Measurements from ENCODE around the gene P2RY1. TPM values are rescaled to one million over a fixed set of nuclear protein-coding genes. Genes with fewer than 3 reads are reported as not detected.
A peak's percentile ranks its signal among the peaks of the same experiment; 100 is the strongest.

P2RY1 gene
- total RNA-seq, 4 donors from 2014 or later: 0.66 to 1.4 (median 0.90) TPM

DNA sequence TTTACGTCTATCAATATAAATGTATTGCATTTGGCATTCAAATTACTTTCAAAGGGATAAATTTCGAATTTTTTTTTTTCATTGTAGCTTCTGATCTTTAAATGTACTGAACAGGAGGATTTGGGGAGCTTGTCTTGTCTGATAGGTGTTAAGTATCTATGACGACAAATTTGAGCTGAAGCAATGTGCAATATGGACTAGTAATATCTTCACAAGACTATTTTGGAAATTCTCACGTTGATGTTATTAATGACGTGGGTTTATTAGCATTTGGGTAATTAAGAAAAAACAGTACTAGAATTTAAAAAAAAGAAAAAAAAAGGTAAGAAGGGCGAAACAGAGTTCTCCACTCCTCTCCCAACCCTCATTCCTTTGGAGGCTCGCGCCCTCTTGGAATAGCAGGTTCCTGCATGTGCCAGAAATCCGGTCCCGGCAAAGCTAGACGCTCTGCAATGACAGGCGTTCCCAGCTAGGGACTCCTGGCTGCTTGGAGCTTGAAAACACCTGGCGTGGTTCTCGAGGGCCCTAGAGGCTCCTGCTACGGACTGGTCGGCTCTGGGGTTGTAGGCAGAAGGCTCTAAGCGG lies 648 bp upstream of the P2RY1 start:
- no peaks in the 10 kb centered on the region for H3K27me3 ChIP-seq
- H3K4me3 ChIP-seq: peak overlapping the region; percentile 72 to 80 (median 78)
- H3K4me1 ChIP-seq: peaks cover 0 to 18% of the 10 kb centered on the region in 2 donors
- H3K36me3 ChIP-seq: no peaks in the 10 kb centered on the region
- ATAC-seq (peak; percentile 48 to 61), DNase-seq (peak in 1 of 2 donors; percentile 23)
- intact Hi-C loops (cut with DNase I; ENCODE audit: low total_unique reads) (no loop called here), in situ Hi-C loops (cut with MboI; ENCODE audit: low sequenced_read_pairs in 4 of 4) (no loop called here)
- H3K27ac ChIP-seq: peak overlapping the region; percentile 32 to 66 (median 48)
- no peak for TF ChIP-seq POLR2A (IDR thresholded peaks at IDR 0.05)
- TF ChIP-seq, protein P1, sequence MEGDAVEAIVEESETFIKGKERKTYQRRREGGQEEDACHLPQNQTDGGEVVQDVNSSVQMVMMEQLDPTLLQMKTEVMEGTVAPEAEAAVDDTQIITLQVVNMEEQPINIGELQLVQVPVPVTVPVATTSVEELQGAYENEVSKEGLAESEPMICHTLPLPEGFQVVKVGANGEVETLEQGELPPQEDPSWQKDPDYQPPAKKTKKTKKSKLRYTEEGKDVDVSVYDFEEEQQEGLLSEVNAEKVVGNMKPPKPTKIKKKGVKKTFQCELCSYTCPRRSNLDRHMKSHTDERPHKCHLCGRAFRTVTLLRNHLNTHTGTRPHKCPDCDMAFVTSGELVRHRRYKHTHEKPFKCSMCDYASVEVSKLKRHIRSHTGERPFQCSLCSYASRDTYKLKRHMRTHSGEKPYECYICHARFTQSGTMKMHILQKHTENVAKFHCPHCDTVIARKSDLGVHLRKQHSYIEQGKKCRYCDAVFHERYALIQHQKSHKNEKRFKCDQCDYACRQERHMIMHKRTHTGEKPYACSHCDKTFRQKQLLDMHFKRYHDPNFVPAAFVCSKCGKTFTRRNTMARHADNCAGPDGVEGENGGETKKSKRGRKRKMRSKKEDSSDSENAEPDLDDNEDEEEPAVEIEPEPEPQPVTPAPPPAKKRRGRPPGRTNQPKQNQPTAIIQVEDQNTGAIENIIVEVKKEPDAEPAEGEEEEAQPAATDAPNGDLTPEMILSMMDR (IDR thresholded peaks at IDR 0.05 in 4 of 5, conservative IDR thresholded peaks at IDR 0.05 in 1 of 5): peak in 1 of 5 experiments; percentile 36
- H3K9me3 ChIP-seq: no peaks in the 10 kb centered on the region

GRCh38 chr3:152835601-152836102 lies 721 bp downstream of the P2RY1 start:
- Histone ChIP-seq H3K4me1 (peaks cover 0 to 18% of the 10 kb centered on the region in 2 donors), H3K27me3 (no peaks in the 10 kb centered on the region), H3K27ac (peak overlapping the region; percentile 32 to 66 (median 48)), H3K4me3 (peak overlapping the region; percentile 72 to 80 (median 78)), H3K36me3 (no peaks in the 10 kb centered on the region), H3K9me3 (no peaks in the 10 kb centered on the region)
- intact Hi-C loops (cut with DNase I; ENCODE audit: low total_unique reads): no loop called here
- in situ Hi-C loops (cut with MboI; ENCODE audit: low sequenced_read_pairs in 4 of 4): no loop called here
- no peak for DNase-seq
- TF ChIP-seq POLR2A (IDR thresholded peaks at IDR 0.05): no peak
- TF ChIP-seq, protein P1 (IDR thresholded peaks at IDR 0.05 in 4 of 5, conservative IDR thresholded peaks at IDR 0.05 in 1 of 5): no peak
- peak in 1 of 2 donors; percentile 37 for ATAC-seq

GRCh38 chr3:152836269-152836668 lies 1.3 kb downstream of the P2RY1 start:
- peak overlapping the region; percentile 72 to 80 (median 78) for H3K4me3 ChIP-seq
- H3K9me3 ChIP-seq: no peaks in the 10 kb centered on the region
- DNase-seq (no peak), ATAC-seq (no peak)
- no peak overlapping the region for H3K27ac ChIP-seq
- H3K36me3 ChIP-seq: no peaks in the 10 kb centered on the region
- TF ChIP-seq POLR2A (IDR thresholded peaks at IDR 0.05): no peak
- TF ChIP-seq, protein P1 (IDR thresholded peaks at IDR 0.05 in 4 of 5, conservative IDR thresholded peaks at IDR 0.05 in 1 of 5): no peak
- H3K4me1 ChIP-seq: peaks cover 0 to 21% of the 10 kb centered on the region in 2 donors
- in situ Hi-C loops (cut with MboI; ENCODE audit: low sequenced_read_pairs in 4 of 4) (no loop called here), intact Hi-C loops (cut with DNase I; ENCODE audit: low total_unique reads) (no loop called here)
- H3K27me3 ChIP-seq: no peaks in the 10 kb centered on the region

- in situ Hi-C loops (cut with MboI; ENCODE audit: low sequenced_read_pairs in 4 of 4): no loop called here
- Histone ChIP-seq H3K27ac (no peak overlapping the region), H3K36me3 (no peaks in the 10 kb centered on the region), H3K27me3 (no peaks in the 10 kb centered on the region), H3K4me3 (no peak overlapping the region), H3K4me1 (peaks cover 0 to 23% of the 10 kb centered on the region in 2 donors), H3K9me3 (no peaks in the 10 kb centered on the region)
- TF ChIP-seq, protein P1 (IDR thresholded peaks at IDR 0.05 in 4 of 5, conservative IDR thresholded peaks at IDR 0.05 in 1 of 5): no peak
- no peak for TF ChIP-seq POLR2A (IDR thresholded peaks at IDR 0.05)
- DNase-seq (no peak), ATAC-seq (no peak)
- intact Hi-C loops (cut with DNase I; ENCODE audit: low total_unique reads): no loop called here
These were observed 4.6 kb downstream of the P2RY1 start for GRCh38 chr3:152839511-152839910.
